NCI-H1436 treated with DMSO at 0.1 percent for 48 hours (cell line): Measurements from ENCODE around the gene KLHL29.

ENCODE experiments used
- DNase-seq: peaks from one replicate; lab custom pipeline; 2025; lab: John Stamatoyannopoulos, UW

KLHL29 gene

GRCh38 chr2:23513245-23513871, 128.4 kb downstream of the KLHL29 start:
- DNase-seq: no peak

- no peak for DNase-seq
These were observed 129.2 kb downstream of the KLHL29 start for GRCh38 chr2:23513872-23514793.

- DNase-seq: no peak
These were observed 131.7 kb downstream of the KLHL29 start for GRCh38 chr2:23516520-23517256.

- DNase-seq: no peak
These were observed 133.7 kb downstream of the KLHL29 start for GRCh38 chr2:23518481-23519333.

- no peak for DNase-seq
These were observed 134.3 kb downstream of the KLHL29 start for GRCh38 chr2:23519334-23519651.

GRCh38 chr2:23520256-23520655, 135.3 kb downstream of the KLHL29 start:
- DNase-seq: no peak

- no peak for DNase-seq
These were observed 136.1 kb downstream of the KLHL29 start for GRCh38 chr2:23521060-23521459.

- no peak for DNase-seq
These were observed 137.9 kb downstream of the KLHL29 start for GRCh38 chr2:23522726-23523372.

- no peak for DNase-seq
These were observed 138.6 kb downstream of the KLHL29 start for GRCh38 chr2:23523373-23524260.

GRCh38 chr2:23524261-23524706, 139.3 kb downstream of the KLHL29 start:
- DNase-seq: no peak

- no peak for DNase-seq
These were observed 140.3 kb downstream of the KLHL29 start for GRCh38 chr2:23525137-23525765.

GRCh38 chr2:23526114-23526513, 141.1 kb downstream of the KLHL29 start:
- no peak for DNase-seq

- DNase-seq: no peak
These were observed 142.1 kb downstream of the KLHL29 start for GRCh38 chr2:23526835-23527790.

- DNase-seq: no peak
These were observed 143.2 kb downstream of the KLHL29 start for GRCh38 chr2:23528171-23528570.

- DNase-seq: no peak
These were observed 143.7 kb downstream of the KLHL29 start for GRCh38 chr2:23528690-23529089.

GRCh38 chr2:23529659-23530058, 144.7 kb downstream of the KLHL29 start:
- no peak for DNase-seq

GRCh38 chr2:23530206-23530908, 145.4 kb downstream of the KLHL29 start:
- DNase-seq: no peak

GRCh38 chr2:23530909-23531276, 145.9 kb downstream of the KLHL29 start:
- DNase-seq: no peak
